ENCODE results near the gene CYSRT1.

Gene CYSRT1

GRCh38 chr9:137221095-137221505 lies 3.9 kb upstream of the CYSRT1 start (continued):
- TF ChIP-seq, protein P1, sequence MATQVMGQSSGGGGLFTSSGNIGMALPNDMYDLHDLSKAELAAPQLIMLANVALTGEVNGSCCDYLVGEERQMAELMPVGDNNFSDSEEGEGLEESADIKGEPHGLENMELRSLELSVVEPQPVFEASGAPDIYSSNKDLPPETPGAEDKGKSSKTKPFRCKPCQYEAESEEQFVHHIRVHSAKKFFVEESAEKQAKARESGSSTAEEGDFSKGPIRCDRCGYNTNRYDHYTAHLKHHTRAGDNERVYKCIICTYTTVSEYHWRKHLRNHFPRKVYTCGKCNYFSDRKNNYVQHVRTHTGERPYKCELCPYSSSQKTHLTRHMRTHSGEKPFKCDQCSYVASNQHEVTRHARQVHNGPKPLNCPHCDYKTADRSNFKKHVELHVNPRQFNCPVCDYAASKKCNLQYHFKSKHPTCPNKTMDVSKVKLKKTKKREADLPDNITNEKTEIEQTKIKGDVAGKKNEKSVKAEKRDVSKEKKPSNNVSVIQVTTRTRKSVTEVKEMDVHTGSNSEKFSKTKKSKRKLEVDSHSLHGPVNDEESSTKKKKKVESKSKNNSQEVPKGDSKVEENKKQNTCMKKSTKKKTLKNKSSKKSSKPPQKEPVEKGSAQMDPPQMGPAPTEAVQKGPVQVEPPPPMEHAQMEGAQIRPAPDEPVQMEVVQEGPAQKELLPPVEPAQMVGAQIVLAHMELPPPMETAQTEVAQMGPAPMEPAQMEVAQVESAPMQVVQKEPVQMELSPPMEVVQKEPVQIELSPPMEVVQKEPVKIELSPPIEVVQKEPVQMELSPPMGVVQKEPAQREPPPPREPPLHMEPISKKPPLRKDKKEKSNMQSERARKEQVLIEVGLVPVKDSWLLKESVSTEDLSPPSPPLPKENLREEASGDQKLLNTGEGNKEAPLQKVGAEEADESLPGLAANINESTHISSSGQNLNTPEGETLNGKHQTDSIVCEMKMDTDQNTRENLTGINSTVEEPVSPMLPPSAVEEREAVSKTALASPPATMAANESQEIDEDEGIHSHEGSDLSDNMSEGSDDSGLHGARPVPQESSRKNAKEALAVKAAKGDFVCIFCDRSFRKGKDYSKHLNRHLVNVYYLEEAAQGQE (tag by site-specific recombination; IDR thresholded peaks at IDR 0.05): no peak
- TF ChIP-seq SCRT1 (tag by site-specific recombination; IDR thresholded peaks at IDR 0.05; ENCODE audit: borderline replicate concordance): no peak
- no peak for TF ChIP-seq KLF9 (tag by site-specific recombination; IDR thresholded peaks at IDR 0.05; ENCODE audit: low read depth)

- peaks cover 0 to 29% of the 10 kb centered on the region in 2 experiments; a peak in 1 of 3 replicates for H3K36me3 ChIP-seq (ENCODE audit: control insufficient read depth in 2 of 2, insufficient read depth in 1 of 2, low read length in 2 of 2)
- peak overlapping the region; percentile 14 for H3K4me3 ChIP-seq (ENCODE audit: low read depth, low read length)
- H3K9me3 ChIP-seq (ENCODE audit: control insufficient read depth, insufficient read depth, low read depth, low read length): no peaks in the 10 kb centered on the region
- POLR2A ChIA-PET: interaction anchor here (1.0 to 17.2 kb wide), 5 partner anchors 13 to 187 kb away, joined by 3 to 304 read pairs (median 7); partner anchors contain the start of genes NDOR1, TMEM203, TPRN and TUBB4B
- no peak overlapping the region; the same call in 1 of the 2 replicates for H3K27ac ChIP-seq (ENCODE audit: extremely low read depth, low read depth, low read length)
- peaks cover 4% of the 10 kb centered on the region for H3K4me1 ChIP-seq (ENCODE audit: control insufficient read depth, insufficient read depth, low read length)
- CTCF ChIA-PET: interaction anchor here (1.2 to 2.4 kb wide), 2 partner anchors 17 to 100 kb away, joined by 3 to 7 read pairs; partner anchors contain the start of genes NDOR1 and TMEM203
- TF ChIP-seq SCRT1 (tag by site-specific recombination; IDR thresholded peaks at IDR 0.05; ENCODE audit: borderline replicate concordance) (no peak), ZNF48 (tag by site-specific recombination; IDR thresholded peaks at IDR 0.05) (no peak), ZSCAN16 (tag by site-specific recombination; IDR thresholded peaks at IDR 0.05) (no peak), SP3 (tag by site-specific recombination; IDR thresholded peaks at IDR 0.05) (peak; percentile 33; the same call in 1 of the 2 replicates), SP2 (tag by site-specific recombination; IDR thresholded peaks at IDR 0.05) (peak; percentile 35), EGR2 (tag by site-specific recombination; IDR thresholded peaks at IDR 0.05; ENCODE audit: low read depth) (0 out of 2 replicates have a peak, but pooled peaks have one; percentile 16), KLF16 (tag by site-specific recombination; IDR thresholded peaks at IDR 0.05) (0 out of 2 replicates have a peak, but pooled peaks have one; percentile 20), ZSCAN23 (tag by site-specific recombination; IDR thresholded peaks at IDR 0.05) (no peak), ZBTB8A (tag by site-specific recombination; IDR thresholded peaks at IDR 0.05) (0 out of 2 replicates have a peak, but pooled peaks have one; percentile 11), ZNF624 (tag by site-specific recombination; IDR thresholded peaks at IDR 0.05) (no peak), ZNF654 (tag by site-specific recombination; IDR thresholded peaks at IDR 0.05; ENCODE audit: low read depth) (no peak), PATZ1 (tag by site-specific recombination; IDR thresholded peaks at IDR 0.05) (peak; percentile 56), BCL11A (tag by site-specific recombination; IDR thresholded peaks at IDR 0.05; ENCODE audit: low read depth) (0 out of 2 replicates have a peak, but pooled peaks have one; percentile 41), KLF8 (tag by site-specific recombination; IDR thresholded peaks at IDR 0.05) (peak; percentile 33; the same call in 1 of the 2 replicates), ZNF114 (tag by site-specific recombination; IDR thresholded peaks at IDR 0.05) (no peak), HIC1 (tag by site-specific recombination; IDR thresholded peaks at IDR 0.05) (peak; percentile 75; the same call in 1 of the 2 replicates), ZFP69B (tag by site-specific recombination; IDR thresholded peaks at IDR 0.05) (peak; percentile 47; the same call in 1 of the 2 replicates), BCL11B (tag by site-specific recombination; IDR thresholded peaks at IDR 0.05; ENCODE audit: low read depth) (peak; percentile 95), ZNF19 (tag by site-specific recombination; IDR thresholded peaks at IDR 0.05; ENCODE audit: low read depth) (no peak), KLF9 (tag by site-specific recombination; IDR thresholded peaks at IDR 0.05; ENCODE audit: low read depth) (no peak)
- TF ChIP-seq, protein P2, sequence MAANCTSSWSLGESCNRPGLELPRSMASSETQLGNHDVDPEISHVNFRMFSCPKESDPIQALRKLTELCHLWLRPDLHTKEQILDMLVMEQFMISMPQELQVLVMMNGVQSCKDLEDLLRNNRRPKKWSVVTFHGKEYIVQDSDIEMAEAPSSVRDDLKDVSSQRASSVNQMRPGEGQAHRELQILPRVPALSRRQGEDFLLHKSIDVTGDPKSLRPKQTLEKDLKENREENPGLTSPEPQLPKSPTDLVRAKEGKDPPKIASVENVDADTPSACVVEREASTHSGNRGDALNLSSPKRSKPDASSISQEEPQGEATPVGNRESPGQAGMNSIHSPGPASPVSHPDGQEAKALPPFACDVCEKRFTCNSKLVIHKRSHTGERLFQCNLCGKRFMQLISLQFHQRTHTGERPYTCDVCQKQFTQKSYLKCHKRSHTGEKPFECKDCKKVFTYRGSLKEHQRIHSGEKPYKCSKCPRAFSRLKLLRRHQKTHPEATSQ (tag by site-specific recombination; IDR thresholded peaks at IDR 0.05): no peak
- TF ChIP-seq, protein P1 (tag by site-specific recombination; IDR thresholded peaks at IDR 0.05): no peak
Observed at GRCh38 chr9:137221506-137222111, 3.4 kb upstream of the CYSRT1 start.
